HG03108 (cell line): Measurements from ENCODE around the gene ASB13.
"Not testable (repeated sequence)": the region's sequence is repeated elsewhere in the genome, so short reads cannot be mapped to it uniquely, and the experiment has no call there.

Experiments used
- ATAC-seq: cut with Tn5 transposase; IDR thresholded peaks from one replicate; pipeline ENCODE4 v1.9.1; 2021; ENCODE audit warnings: moderate library complexity; ENCODE audit not compliant: unreplicated experiment

ASB13 gene

GRCh38 chr10:5608608-5609220, 57.7 kb downstream of the ASB13 start:
- no peak for ATAC-seq

GRCh38 chr10:5607594-5607993, 58.8 kb downstream of the ASB13 start:
- ATAC-seq: no peak

DNA sequence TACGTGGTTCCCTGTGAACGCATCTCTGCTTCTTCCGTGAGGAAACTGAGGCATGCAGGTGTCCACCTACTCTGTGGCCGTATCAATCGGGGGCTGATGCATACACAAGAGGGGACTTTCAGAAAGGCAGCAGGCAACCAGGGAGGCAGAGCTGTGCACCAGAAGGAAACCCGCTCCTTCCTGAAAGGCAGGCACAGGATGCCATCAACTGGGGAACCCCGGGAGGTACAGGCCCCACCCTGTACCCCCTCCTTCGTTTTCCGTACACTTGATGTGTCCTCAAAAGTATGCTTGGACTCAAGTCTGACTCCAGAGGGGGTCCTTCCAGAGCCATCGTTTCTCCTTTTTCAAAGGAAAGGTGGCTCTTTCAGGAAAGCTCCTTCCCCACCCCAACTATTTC, 59.5 kb downstream of the ASB13 start:
- no peak for ATAC-seq

- no peak for ATAC-seq
These were observed 60.1 kb downstream of the ASB13 start for GRCh38 chr10:5606321-5606720.

GRCh38 chr10:5604961-5605360, 61.4 kb downstream of the ASB13 start:
- no peak for ATAC-seq

- ATAC-seq: no peak
These were observed 62.0 kb downstream of the ASB13 start for GRCh38 chr10:5604236-5604925.

- no peak for ATAC-seq
These were observed 62.6 kb downstream of the ASB13 start for GRCh38 chr10:5603848-5604170.

DNA sequence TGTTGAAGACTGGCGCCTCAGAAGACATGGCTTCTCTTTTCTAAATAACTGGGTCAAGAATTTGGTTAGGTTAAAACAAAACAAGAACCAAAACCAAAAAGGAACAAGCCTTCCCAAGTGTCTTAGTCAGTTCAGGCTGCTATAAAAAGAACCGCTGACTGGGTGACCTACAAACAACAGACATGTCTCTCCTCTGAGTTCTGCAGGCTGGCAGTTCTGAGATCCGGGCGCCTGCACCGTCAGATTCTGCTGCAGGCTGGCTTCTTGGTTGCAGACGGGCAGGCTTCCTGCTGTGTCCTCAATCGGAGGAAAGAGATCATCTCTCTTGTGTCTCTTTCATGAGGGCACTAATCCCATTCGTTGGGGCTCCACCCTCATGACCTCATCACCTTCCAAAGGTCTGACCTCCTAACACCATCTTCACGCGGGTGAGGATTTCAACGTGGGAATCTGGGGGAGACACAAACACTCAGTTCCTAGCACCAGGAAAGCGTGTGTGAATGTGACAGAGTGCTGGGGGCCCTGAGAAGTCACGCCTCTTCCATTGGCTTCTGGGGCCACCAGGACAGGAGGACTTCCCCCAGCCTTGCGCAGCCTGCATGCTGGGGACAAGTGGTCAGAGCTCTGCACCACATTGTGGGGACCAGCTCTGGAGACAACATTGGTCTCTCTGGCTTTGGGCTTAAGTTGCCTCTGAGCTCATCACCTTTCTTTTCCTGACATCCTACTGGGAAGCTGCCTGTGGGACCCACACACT, 63.1 kb downstream of the ASB13 start:
- ATAC-seq: no peak

- ATAC-seq: no peak
These were observed 64.4 kb downstream of the ASB13 start for GRCh38 chr10:5601826-5602495.

DNA sequence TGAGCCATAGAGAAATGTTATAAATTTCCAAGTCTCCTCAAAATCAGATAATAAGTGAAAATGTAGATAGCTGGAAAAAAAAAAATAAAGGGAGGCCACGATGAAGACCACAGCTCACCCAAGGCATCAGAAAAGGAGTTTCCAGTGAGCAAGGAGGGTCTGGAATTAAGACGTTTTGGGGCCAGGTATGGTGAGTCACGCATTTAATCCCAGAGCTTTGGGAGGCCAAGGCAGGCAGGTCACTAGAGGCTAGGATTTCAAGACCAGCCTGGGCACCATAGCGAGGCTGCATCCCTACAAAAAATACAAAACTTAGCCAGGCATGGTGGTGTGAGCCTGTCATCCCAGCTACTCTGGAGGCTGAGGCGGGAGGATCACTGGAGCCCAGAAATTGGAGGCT, 65.5 kb downstream of the ASB13 start:
- ATAC-seq: no peak

- ATAC-seq: no peak
These were observed 66.5 kb downstream of the ASB13 start for GRCh38 chr10:5599613-5600520.

DNA sequence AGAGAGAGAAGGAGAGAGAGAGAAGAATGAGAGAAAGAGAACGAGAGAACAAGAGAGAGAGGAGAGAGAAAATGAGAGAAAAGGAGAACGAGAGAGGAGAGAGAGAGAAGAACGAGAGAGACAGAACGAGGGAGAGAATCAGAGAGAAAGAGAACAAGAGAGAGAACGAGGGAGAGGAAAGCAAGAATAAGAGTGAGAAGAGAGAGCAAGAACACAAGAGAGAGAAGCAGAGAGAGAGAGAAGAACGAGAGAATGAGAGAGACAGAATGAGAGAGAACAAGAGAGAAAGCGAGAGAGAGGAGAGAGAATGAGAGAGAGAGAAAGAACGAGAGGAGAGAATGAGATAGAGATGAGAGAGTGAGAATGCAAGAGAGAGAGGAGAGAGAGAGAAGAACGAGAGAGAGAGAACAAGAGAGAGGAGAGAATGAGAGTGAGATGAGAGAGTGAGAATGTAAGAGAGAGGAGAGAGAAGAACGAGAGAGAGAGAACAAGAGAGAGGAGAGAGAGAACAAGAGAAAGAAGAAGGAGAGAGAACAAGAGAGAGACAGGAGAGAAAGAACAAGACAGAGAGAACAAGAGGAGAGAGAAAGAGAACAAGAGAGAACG, 68.2 kb downstream of the ASB13 start:
- no peak for ATAC-seq

- no peak for ATAC-seq
These were observed 69.6 kb downstream of the ASB13 start for GRCh38 chr10:5596611-5597341.

DNA sequence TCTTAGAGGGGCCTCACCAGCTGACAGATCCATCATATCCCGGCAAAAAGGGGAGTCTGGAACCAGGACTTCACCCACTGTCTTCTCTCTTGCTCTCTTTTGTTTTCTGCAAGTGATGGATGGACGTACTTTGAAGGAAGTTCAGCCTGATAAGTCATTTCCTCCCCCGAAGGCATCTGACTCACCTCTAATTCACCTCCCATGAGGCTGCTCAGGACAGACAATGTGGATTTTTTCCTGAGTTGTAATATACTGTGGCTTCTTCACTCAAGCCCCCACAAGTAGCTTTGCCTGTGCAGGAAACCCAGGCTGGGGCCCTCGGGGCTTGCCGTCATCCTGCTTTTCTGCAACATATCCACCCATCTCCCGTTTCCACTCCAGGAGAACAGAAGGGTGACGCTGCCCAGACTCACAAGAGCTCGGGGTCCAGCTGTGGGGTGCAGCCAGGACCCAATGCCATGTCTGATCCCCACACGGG, 70.4 kb downstream of the ASB13 start:
- ATAC-seq: no peak

DNA sequence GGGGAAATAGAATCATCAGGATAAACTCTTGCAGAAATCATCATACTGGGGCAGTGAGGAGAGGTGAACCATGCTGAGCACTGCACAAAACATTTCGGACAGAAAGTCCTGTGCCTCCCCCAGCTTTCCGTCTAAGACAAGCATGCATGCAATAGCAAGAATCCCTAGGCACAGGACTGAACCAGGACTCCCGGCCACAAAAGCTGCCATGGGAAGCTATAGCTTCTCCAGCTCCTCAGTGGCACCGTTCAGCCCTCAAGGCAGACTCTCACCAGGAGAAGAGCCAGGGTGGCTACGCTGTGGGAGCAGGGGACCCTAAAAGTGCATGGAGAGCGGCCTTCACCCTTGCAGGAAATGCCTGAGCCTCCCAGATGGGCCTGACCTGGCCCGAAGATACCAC, 70.8 kb downstream of the ASB13 start:
- no peak for ATAC-seq

DNA sequence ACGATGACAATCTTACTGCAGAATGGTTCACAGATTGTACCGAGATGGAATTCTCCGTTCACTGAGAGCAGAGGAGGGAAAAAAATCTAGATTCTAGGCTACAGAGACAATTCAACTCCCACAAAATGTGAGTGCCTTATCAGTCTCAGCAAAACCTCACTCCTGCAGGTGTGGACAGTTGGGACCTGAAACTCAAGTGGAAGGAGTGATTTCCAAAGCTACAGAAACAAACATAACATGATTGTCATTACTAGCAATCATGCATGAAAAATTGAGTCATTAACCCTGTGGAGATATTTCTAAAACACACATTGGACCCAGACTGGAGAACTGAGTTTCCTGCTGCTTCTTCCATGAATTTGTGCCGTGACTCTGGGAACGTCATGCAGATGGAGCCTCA, 71.3 kb downstream of the ASB13 start:
- ATAC-seq: no peak

DNA sequence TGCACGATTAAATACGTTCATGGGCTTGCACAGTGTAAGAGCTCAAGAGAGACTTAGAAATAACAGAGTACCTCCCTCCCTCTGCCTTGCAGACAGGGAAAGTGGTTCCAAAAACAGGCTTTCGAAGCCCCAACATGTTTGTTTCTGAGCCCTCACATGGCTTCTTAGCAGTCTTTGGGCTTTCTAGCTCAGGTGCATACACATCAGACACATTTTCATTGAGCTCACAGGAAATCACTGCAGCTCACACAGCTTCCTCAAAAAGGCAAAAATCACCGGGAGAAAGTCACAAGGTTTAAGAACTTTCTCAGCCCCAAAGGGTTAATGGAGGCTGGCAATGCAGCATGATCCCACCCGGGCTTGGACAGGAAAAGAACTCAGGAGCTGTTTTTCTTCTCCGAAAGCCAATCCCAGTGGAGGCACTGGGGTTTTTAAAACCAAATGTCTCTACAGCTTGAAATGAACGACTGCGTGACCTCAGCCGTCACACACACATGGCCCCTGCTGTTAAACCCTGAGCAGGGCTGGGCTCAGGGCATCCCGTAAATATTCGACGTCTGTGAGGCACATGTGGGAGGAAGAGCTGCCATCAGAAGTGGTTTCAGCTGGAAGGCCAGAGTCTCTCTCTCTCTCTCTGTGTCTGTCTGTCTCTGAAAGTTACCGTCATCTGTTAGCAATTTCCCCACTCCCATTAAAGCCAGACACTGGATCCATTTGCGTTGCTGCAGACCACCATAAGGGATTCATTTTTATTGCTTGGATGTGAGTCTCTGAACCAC, 71.9 kb downstream of the ASB13 start:
- no peak for ATAC-seq

- ATAC-seq: not testable (repeated sequence)
These were observed 73.0 kb downstream of the ASB13 start for GRCh38 chr10:5593347-5593746.

- no peak for ATAC-seq
These were observed 74.3 kb downstream of the ASB13 start for GRCh38 chr10:5592070-5592469.
